GM10847 (cell line): Measurements from ENCODE around the gene FBXO2.

Experiments used
- POLR2A ChIP-seq: IDR thresholded peaks from 2 replicates; pipeline ENCODE4 v1.6.1; 2011; ENCODE audit not compliant: insufficient read length; ENCODE audit errors: extremely low read depth

Gene FBXO2

DNA sequence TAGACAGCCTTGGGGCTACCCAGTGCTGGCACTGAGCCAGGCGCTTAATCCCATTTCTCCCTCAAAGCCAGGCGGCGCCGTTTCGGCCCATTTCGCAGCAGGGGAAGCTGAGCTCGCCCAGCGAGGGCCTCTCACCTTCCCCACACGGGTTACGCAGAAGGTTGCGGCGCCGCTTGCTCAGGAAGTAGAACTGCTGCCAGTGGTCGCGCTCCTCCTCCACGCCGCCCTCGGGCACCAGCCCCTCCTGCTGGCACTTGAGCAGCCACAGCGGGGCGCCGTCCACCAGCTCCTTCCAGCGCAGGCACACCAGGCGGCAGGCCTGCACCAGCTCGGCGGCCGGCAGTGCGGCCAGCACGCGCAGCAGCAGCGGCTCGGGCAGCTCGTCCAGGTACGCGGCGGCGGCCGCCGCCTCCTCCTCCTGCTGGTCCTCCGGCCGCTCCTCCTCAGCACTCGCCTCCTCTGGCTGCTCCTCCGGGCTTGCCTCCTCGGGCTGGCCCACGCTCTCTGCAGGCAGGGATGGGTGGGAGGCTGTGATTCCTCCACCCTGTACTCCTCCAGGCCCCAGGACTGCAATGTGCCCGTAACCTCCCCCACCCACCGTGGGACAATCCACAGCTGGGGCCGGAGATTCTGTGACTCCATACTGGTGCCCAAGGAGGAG lies 3.8 kb downstream of the FBXO2 start:
- no peak for TF ChIP-seq POLR2A

GRCh38 chr1:11649624-11650330 lies 4.5 kb downstream of the FBXO2 start:
- TF ChIP-seq POLR2A = no peak

- TF ChIP-seq POLR2A = no peak
These were observed 5.0 kb downstream of the FBXO2 start for GRCh38 chr1:11649237-11649623.

GRCh38 chr1:11648732-11649158 lies 5.5 kb downstream of the FBXO2 start:
- TF ChIP-seq POLR2A = no peak

- no peak for TF ChIP-seq POLR2A
These were observed 6.2 kb downstream of the FBXO2 start for GRCh38 chr1:11648039-11648438.

DNA sequence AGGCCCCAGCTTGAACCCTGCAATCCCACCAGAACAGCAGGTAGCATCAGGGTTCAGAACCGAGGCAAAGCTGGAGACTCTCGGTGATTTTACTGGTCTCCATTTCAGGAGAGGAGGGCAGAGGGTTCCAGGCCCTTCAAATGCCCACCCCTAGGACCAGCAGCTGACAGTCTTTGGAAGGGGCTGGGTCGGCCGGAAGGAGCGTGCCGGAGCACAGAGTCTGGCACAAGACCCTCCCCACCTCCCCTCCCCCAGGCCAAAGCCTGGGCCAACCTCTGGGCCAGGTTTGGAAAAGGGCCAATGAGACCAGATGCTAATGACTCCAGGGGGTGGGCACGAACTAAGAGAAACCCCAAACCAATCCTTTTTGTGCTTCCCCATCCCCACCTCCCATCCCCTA lies 6.9 kb downstream of the FBXO2 start:
- TF ChIP-seq POLR2A = no peak

- TF ChIP-seq POLR2A = no peak
These were observed 7.9 kb downstream of the FBXO2 start for GRCh38 chr1:11646317-11646716.

DNA sequence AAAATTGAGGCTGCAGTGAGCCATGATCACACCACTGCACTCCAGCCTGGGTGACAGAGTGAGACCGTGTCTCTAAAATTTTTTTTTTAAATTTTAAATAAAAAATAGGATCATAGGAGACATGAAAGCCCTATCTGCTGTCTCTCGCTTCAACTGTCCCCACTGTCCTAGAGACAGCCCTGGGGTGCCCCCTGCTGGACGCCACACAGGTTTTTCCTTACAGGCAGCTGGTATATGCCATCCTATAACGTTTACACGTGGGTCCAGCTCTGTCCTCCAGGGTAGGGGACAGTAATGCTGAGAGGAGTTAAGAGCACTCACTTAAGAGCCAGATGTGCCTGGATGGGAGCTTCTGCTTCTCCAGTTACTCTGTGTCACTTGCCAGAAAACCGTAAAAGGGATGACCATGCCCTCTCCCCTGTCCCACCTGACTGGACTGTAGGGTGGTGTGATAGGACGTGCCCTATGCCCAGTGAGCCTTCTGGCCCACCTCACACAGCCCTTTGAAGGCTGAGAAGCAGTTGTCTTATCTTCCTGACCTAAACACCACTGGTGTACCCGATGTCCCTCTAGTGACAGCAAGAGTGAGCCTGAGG lies 8.5 kb downstream of the FBXO2 start:
- no peak for TF ChIP-seq POLR2A

- TF ChIP-seq POLR2A = no peak
These were observed 9.0 kb downstream of the FBXO2 start for GRCh38 chr1:11645270-11645669.

- no peak for TF ChIP-seq POLR2A
These were observed 10.4 kb downstream of the FBXO2 start for GRCh38 chr1:11643782-11644181.

DNA sequence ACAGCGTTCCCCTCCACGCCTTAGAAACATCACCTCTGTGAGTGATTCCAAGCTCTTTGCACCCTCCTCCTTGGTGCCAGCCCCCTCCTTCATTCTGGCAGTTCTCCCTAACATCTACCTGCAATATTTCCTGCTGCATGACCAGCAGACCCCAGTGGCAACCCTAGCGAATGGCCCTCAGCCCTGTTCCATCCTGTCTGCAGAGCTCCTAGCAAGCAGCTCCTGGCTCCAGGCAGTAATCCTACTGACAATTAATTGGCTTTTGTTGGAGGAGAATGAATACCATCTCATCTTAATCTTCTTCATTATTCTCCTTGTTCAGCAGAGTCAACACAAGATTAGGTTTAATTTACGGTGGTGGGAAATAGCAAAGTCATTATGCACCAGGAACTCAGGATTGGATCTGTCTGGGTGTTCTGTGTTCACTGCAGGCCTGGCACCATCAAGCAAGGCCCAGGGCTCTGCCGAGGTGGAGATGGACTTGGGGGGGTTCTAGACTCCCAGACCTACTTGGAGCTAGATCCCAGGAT lies 12.4 kb downstream of the FBXO2 start:
- TF ChIP-seq POLR2A = no peak

- TF ChIP-seq POLR2A = no peak
These were observed 13.3 kb downstream of the FBXO2 start for GRCh38 chr1:11640944-11641343.

DNA sequence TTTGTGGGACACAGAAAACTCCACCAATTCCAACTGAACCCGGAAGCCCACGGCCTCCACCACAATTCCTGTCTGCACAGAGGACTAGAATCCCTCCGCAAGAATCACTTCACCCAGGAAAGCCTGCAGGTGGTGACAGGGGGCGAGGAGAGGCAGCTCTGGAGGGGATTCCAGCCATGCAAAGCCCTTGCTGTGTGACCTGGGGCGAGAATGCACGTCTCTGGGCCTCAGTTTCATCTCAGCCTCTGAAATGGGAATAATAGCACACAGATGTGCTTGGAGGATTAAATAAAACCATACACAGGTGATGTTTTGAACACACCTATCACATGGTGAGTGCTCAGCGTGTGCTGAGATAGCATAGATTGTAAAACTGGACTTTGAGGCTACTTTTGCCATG lies 14.1 kb downstream of the FBXO2 start:
- TF ChIP-seq POLR2A = no peak

DNA sequence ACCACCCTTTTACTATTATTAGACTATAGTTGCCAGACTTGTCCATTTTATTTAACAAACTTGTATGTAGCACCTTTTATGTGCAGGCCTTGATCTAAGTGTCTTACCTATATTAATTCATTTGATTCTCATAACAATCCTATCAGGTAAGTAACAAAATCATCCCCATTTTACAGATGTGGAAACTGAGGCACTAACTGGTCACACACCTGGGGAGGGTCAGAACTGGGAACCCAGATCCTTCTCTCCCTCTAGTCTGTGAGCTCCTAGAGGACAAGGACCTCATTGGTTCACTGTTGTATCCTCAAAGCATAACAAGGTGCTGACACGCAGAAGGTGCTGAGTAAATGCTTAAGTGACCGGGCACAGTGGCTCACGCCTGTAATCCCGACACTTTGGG lies 14.9 kb downstream of the FBXO2 start:
- TF ChIP-seq POLR2A = no peak

DNA sequence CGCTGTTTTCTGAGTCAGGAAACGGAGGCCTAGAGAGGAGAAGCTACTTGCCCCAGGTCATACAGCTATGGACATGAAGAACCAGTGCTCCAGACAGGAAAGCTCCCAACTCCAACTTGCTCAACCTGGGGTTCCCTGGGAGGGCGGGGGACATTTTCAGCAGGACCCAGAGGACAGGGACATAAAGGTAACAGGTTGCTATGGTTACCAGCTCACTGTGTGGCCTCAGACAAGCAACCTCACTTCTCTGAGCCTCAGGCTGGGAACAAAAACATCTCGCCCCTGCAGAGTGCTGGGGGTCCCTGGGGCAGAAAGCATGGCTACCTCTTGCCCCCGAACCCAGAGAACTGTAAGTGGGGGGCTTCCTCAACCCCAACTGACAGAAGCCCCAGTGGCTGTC lies 16.1 kb downstream of the FBXO2 start:
- TF ChIP-seq POLR2A = no peak
